ENCODE data around the gene ACSL6. TPM values are rescaled to one million over a fixed set of nuclear protein-coding genes. Genes with fewer than 3 reads are reported as not detected.

Gene ACSL6
- total RNA-seq, 1 donor from 2014 or later = not detected

DNA sequence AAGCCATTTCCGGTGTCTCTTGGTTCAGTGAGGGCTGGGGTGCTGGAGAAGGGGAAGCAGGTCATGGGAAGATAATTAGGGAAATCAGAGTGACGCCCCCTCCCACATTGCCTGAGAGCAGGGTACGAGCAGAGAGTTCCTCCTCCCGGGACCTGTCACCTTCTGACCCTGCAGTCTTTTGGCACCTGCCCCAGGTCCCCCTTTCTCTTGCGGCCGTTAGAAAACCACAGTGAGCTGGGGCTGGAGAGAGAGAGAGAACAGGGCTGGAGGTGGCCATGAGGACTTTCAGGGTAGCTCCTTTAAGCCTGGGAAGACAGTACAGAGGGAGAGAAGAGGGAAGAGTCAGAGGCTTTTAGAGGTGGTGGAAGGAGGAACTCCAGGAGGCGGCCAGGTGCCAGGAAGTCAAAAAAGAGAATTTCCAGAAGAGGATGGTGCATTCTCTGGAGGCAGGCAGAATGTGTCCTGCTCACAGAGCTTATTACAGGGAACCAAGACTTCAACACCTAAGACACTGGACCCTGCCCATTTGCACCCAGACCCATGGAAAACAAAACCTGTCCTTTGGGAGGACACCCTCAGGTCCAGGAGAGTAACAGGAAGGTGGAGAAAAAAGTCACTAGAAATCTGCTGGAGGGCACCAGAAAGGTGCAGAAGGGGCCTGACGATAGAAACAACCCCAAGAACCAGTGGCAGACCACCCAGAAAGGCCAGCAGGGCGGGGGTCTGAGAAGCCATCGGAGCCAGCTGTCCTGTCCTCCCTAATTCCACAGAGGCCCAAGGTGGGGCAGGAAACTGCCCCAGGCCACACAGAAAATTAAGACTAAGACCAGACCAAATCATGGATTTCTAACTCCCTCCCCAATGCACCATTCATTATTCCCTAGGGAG is 6.5 kb upstream of the ACSL6 start:
- H3K9me3 Mint-ChIP-seq = no peaks in the 10 kb centered on the region

DNA sequence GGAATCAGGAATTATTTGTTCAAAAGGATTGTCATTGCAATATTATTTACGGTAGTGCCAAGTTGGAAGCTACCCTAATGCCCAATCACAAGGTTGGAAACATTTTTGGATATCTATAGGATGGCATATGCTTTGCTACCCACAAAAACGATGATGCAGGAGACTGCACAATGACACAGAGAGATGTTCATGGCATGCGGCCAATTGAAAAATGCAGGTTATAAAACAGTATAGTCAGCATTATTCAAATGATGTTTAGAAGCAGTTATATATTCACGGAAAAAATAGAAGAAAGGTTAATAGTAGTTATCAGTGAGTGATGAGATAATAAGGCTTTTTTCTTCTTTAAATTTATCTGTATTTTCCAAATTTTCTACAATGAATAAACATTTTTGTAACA is 5.9 kb upstream of the ACSL6 start:
- no peak for TF ChIP-seq EZH2phosphoT487 (IDR thresholded peaks at IDR 0.05)
- no peak for TF ChIP-seq EZH2 (IDR thresholded peaks at IDR 0.05)
- TF ChIP-seq, protein P1, sequence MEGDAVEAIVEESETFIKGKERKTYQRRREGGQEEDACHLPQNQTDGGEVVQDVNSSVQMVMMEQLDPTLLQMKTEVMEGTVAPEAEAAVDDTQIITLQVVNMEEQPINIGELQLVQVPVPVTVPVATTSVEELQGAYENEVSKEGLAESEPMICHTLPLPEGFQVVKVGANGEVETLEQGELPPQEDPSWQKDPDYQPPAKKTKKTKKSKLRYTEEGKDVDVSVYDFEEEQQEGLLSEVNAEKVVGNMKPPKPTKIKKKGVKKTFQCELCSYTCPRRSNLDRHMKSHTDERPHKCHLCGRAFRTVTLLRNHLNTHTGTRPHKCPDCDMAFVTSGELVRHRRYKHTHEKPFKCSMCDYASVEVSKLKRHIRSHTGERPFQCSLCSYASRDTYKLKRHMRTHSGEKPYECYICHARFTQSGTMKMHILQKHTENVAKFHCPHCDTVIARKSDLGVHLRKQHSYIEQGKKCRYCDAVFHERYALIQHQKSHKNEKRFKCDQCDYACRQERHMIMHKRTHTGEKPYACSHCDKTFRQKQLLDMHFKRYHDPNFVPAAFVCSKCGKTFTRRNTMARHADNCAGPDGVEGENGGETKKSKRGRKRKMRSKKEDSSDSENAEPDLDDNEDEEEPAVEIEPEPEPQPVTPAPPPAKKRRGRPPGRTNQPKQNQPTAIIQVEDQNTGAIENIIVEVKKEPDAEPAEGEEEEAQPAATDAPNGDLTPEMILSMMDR (IDR thresholded peaks at IDR 0.05) = no peak
- H3K27me3 Mint-ChIP-seq (ENCODE audit: insufficient read depth, low read depth) = peaks cover 15% of the 10 kb centered on the region
- Histone ChIP-seq H3K4me1 (no peaks in the 10 kb centered on the region), H3K36me3 (no peaks in the 10 kb centered on the region), H3K9me3 (ENCODE audit: low read depth) (no peaks in the 10 kb centered on the region), H2AFZ (replicated peaks) (no peak overlapping the region), H3K4me2 (no peak overlapping the region), H4K20me1 (ENCODE audit: low read depth) (peaks cover 12% of the 10 kb centered on the region), H3K27me3 (peaks cover 16% of the 10 kb centered on the region), H3K4me3 (no peak overlapping the region), H3F3A (ENCODE audit: low read depth) (no peaks in the 10 kb centered on the region), H3K79me2 (ENCODE audit: low read depth) (no peaks in the 10 kb centered on the region), H3K9ac (no peak overlapping the region), H3K27ac (no peak overlapping the region)
- H3K4me1 Mint-ChIP-seq = peaks cover 3% of the 10 kb centered on the region
- no peaks in the 10 kb centered on the region for H3K36me3 Mint-ChIP-seq
- H3K27ac Mint-ChIP-seq = no peak overlapping the region
- no peaks in the 10 kb centered on the region for H3K9me3 Mint-ChIP-seq
- DNase-seq (ENCODE audit: low spot score) = no peak
- no peak overlapping the region for H3K4me3 Mint-ChIP-seq

More for the DNA sequence above, 6.5 kb upstream of the ACSL6 start:
- Histone ChIP-seq H3K9ac (no peak overlapping the region), H3K79me2 (ENCODE audit: low read depth) (no peaks in the 10 kb centered on the region), H3K4me2 (no peak overlapping the region), H4K20me1 (ENCODE audit: low read depth) (peaks cover 7% of the 10 kb centered on the region), H2AFZ (replicated peaks) (no peak overlapping the region), H3K27ac (no peak overlapping the region), H3K4me1 (no peaks in the 10 kb centered on the region), H3F3A (ENCODE audit: low read depth) (no peaks in the 10 kb centered on the region), H3K4me3 (no peak overlapping the region), H3K9me3 (ENCODE audit: low read depth) (no peaks in the 10 kb centered on the region), H3K36me3 (no peaks in the 10 kb centered on the region), H3K27me3 (peaks cover 9% of the 10 kb centered on the region)
- H3K36me3 Mint-ChIP-seq = no peaks in the 10 kb centered on the region
- H3K4me1 Mint-ChIP-seq = peaks cover 3% of the 10 kb centered on the region
- no peak overlapping the region for H3K27ac Mint-ChIP-seq
- H3K4me3 Mint-ChIP-seq = no peak overlapping the region
- H3K27me3 Mint-ChIP-seq (ENCODE audit: insufficient read depth, low read depth) = peaks cover 12% of the 10 kb centered on the region
- TF ChIP-seq EZH2 (IDR thresholded peaks at IDR 0.05) (no peak), EZH2phosphoT487 (IDR thresholded peaks at IDR 0.05) (no peak)
- TF ChIP-seq, protein P1 (IDR thresholded peaks at IDR 0.05) = no peak
- no peak for DNase-seq (ENCODE audit: low spot score)

DNA sequence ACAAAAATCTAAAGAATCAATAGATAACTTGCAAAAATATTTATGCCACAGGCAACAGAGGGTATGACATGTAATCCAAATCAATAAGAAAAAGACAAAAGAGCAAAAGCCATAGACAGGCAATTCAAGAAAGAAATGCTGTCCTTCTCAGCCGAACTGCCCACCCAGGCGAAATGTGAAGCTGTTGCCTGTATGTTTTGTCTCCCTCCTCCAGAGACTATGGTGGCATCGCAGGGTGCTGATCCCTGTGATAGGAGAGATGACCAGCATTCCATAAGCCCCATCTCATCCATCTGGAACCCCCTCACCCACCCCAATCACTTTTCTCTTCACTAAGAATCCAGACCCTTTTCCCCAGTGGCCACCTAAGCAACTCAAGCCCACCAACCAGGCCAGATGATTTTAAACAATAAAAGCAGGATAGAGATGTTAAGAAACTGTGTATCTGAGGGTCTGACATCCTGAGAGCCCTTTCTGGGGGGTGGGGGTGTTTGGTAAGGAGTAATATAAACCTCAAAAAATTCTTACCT is 5.3 kb upstream of the ACSL6 start:
- H3K27me3 Mint-ChIP-seq (ENCODE audit: insufficient read depth, low read depth) = peaks cover 20% of the 10 kb centered on the region
- peaks cover 21% of the 10 kb centered on the region for H3K27me3 ChIP-seq
- no peak for DNase-seq (ENCODE audit: low spot score)
- no peaks in the 10 kb centered on the region for H3K4me1 ChIP-seq
- no peak overlapping the region for H3K9ac ChIP-seq
- TF ChIP-seq EZH2 (IDR thresholded peaks at IDR 0.05) (no peak), EZH2phosphoT487 (IDR thresholded peaks at IDR 0.05) (no peak)
- TF ChIP-seq, protein P1 (IDR thresholded peaks at IDR 0.05) = no peak
- no peak overlapping the region for H2AFZ ChIP-seq (replicated peaks)
- H3K27ac Mint-ChIP-seq = no peak overlapping the region
- H4K20me1 ChIP-seq (ENCODE audit: low read depth) = peaks cover 17% of the 10 kb centered on the region
- peaks cover 3% of the 10 kb centered on the region for H3K4me1 Mint-ChIP-seq
- H3K4me3 ChIP-seq = no peak overlapping the region
- H3K9me3 Mint-ChIP-seq = no peaks in the 10 kb centered on the region
- no peak overlapping the region for H3K27ac ChIP-seq
- H3K4me2 ChIP-seq = no peak overlapping the region
- H3K9me3 ChIP-seq (ENCODE audit: low read depth) = no peaks in the 10 kb centered on the region
- H3K36me3 ChIP-seq = no peaks in the 10 kb centered on the region
- H3K79me2 ChIP-seq (ENCODE audit: low read depth) = no peaks in the 10 kb centered on the region
- no peak overlapping the region for H3K4me3 Mint-ChIP-seq
- H3K36me3 Mint-ChIP-seq = no peaks in the 10 kb centered on the region
- no peaks in the 10 kb centered on the region for H3F3A ChIP-seq (ENCODE audit: low read depth)

Data from neural progenitor cell (in vitro differentiated cells).